ENCODE data around the gene TNP2. TPM values are rescaled to one million over a fixed set of nuclear protein-coding genes. Genes with fewer than 3 reads are reported as not detected.

The TNP2 gene
- polyA plus RNA-seq, 3 donors, result not detected

GRCh38 chr16:11303405-11304138 lies 34.4 kb upstream of the TNP2 start:
- Mint-ChIP-seq H3K4me3 (peak overlapping the region in 1 of 2 donors; percentile 68), H3K27ac (peak overlapping the region in 1 of 7 donors; percentile 54), H3K27me3 (ENCODE audit: low read depth in 3 of 3) (peaks cover 2 to 22% (median 21%) of the 10 kb centered on the region in 3 donors), H3K4me1 (peaks cover 41% of the 10 kb centered on the region), H3K36me3 (no peaks in the 10 kb centered on the region), H3K9me3 (peaks cover 0 to 2% (median 0%) of the 10 kb centered on the region in 7 donors)
- no peak for TF ChIP-seq CTCF (IDR thresholded peaks at IDR 0.05)
- Histone ChIP-seq H3K9me3 (replicated peaks in 1 of 2; ENCODE audit: control insufficient read depth in 1 of 2, insufficient read depth in 1 of 2, low read length in 2 of 2) (no peaks in the 10 kb centered on the region), H3K4me2 (replicated peaks; ENCODE audit: extremely low read depth, low read length, poor library complexity, severe bottlenecking) (no peak overlapping the region), H3K9ac (ENCODE audit: insufficient read depth, low read length, poor library complexity, severe bottlenecking) (no peak overlapping the region), H4K20me1 (ENCODE audit: insufficient read depth, low read length) (no peaks in the 10 kb centered on the region), H3K4me3 (replicated peaks in 1 of 3; ENCODE audit: low read depth in 2 of 3, low read length in 3 of 3) (no peak overlapping the region), H3K27ac (ENCODE audit: low read depth in 1 of 2, low read length in 2 of 2) (no peak overlapping the region), H3K79me2 (ENCODE audit: insufficient read depth, low read length) (no peaks in the 10 kb centered on the region), H2AFZ (ENCODE audit: insufficient read depth, low read depth, low read length, poor library complexity, severe bottlenecking) (no peak overlapping the region), H3K4me1 (ENCODE audit: control insufficient read depth in 1 of 2, insufficient read depth in 2 of 2, low read length in 2 of 2) (peaks cover 38 to 40% of the 10 kb centered on the region in 2 donors), H3K27me3 (ENCODE audit: control insufficient read depth in 2 of 2, insufficient read depth in 2 of 2, low read length in 2 of 2) (peaks cover 0 to 3% of the 10 kb centered on the region in 2 donors), H3K36me3 (replicated peaks in 1 of 2; ENCODE audit: control insufficient read depth in 1 of 2, insufficient read depth in 2 of 2, low read length in 2 of 2) (no peaks in the 10 kb centered on the region)
- 77% methylated on average over 18 of the region's 18 CpGs for WGBS (ENCODE audit: insufficient coverage)
- DNase-seq, result no peak
- intact Hi-C loops (cut with micrococcal nuclease), result no loop called here

- TF ChIP-seq CTCF (IDR thresholded peaks at IDR 0.05), result no peak
- peak overlapping the region in 1 of 2 donors; percentile 26 for H3K4me3 Mint-ChIP-seq
- DNase-seq, result no peak
- no peak overlapping the region for H3K4me2 ChIP-seq (replicated peaks; ENCODE audit: extremely low read depth, low read length, poor library complexity, severe bottlenecking)
- no peaks in the 10 kb centered on the region for H3K36me3 Mint-ChIP-seq
- H3K27ac Mint-ChIP-seq, result no peak overlapping the region
- H3K4me1 Mint-ChIP-seq, result peaks cover 37% of the 10 kb centered on the region
- H3K4me3 ChIP-seq (replicated peaks in 1 of 3; ENCODE audit: low read depth in 2 of 3, low read length in 3 of 3), result no peak overlapping the region
- no peaks in the 10 kb centered on the region for H3K36me3 ChIP-seq (replicated peaks in 1 of 2; ENCODE audit: control insufficient read depth in 1 of 2, insufficient read depth in 2 of 2, low read length in 2 of 2)
- H3K4me1 ChIP-seq (ENCODE audit: control insufficient read depth in 1 of 2, insufficient read depth in 2 of 2, low read length in 2 of 2), result peaks cover 32 to 36% of the 10 kb centered on the region in 2 donors
- H3K9me3 Mint-ChIP-seq, result peaks cover 0 to 2% (median 0%) of the 10 kb centered on the region in 7 donors
- H2AFZ ChIP-seq (ENCODE audit: insufficient read depth, low read depth, low read length, poor library complexity, severe bottlenecking), result no peak overlapping the region
- H3K9ac ChIP-seq (ENCODE audit: insufficient read depth, low read length, poor library complexity, severe bottlenecking), result no peak overlapping the region
- no peak overlapping the region for H3K27ac ChIP-seq (ENCODE audit: low read depth in 1 of 2, low read length in 2 of 2)
- H4K20me1 ChIP-seq (ENCODE audit: insufficient read depth, low read length), result no peaks in the 10 kb centered on the region
- WGBS (ENCODE audit: insufficient coverage), result 94% methylated on average over 3 of the region's 4 CpGs
- no peaks in the 10 kb centered on the region for H3K79me2 ChIP-seq (ENCODE audit: insufficient read depth, low read length)
- H3K27me3 Mint-ChIP-seq (ENCODE audit: low read depth in 3 of 3), result peaks cover 3 to 24% (median 21%) of the 10 kb centered on the region in 3 donors
- H3K9me3 ChIP-seq (replicated peaks in 1 of 2; ENCODE audit: control insufficient read depth in 1 of 2, insufficient read depth in 1 of 2, low read length in 2 of 2), result no peaks in the 10 kb centered on the region
- intact Hi-C loops (cut with micrococcal nuclease), result no loop called here
- H3K27me3 ChIP-seq (ENCODE audit: control insufficient read depth in 2 of 2, insufficient read depth in 2 of 2, low read length in 2 of 2), result peaks cover 0 to 3% of the 10 kb centered on the region in 2 donors
These were observed 33.9 kb upstream of the TNP2 start for GRCh38 chr16:11302977-11303376.

All from CD14-positive monocyte (primary cell).